GM21576 (cell line): ENCODE results near the gene WSCD2.

ENCODE experiments used
- ATAC-seq: cut with Tn5 transposase; IDR thresholded peaks from one replicate; pipeline ENCODE4 v1.9.1; 2021; ENCODE audit warnings: mild to moderate bottlenecking, moderate library complexity; ENCODE audit not compliant: unreplicated experiment

Gene WSCD2

DNA sequence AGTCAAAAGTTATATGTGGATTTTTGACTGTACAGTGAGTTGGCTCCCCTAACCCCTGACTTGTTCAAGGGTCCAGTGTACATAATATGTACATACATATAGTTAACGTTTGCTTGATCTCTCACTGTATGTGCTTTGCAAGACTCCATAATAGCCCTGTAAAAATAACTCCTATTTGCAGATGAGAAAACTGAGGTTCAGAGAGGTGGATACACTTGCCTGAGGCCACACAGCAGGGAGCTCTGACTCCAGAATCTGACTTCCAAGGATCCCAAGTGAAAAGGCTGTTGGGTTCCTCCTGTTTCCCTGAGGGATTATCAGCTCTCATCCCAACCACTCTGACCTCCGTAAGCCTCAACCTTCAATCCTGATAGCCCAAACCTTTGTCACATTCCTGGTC, 168.3 kb downstream of the WSCD2 start:
- no peak for ATAC-seq

DNA sequence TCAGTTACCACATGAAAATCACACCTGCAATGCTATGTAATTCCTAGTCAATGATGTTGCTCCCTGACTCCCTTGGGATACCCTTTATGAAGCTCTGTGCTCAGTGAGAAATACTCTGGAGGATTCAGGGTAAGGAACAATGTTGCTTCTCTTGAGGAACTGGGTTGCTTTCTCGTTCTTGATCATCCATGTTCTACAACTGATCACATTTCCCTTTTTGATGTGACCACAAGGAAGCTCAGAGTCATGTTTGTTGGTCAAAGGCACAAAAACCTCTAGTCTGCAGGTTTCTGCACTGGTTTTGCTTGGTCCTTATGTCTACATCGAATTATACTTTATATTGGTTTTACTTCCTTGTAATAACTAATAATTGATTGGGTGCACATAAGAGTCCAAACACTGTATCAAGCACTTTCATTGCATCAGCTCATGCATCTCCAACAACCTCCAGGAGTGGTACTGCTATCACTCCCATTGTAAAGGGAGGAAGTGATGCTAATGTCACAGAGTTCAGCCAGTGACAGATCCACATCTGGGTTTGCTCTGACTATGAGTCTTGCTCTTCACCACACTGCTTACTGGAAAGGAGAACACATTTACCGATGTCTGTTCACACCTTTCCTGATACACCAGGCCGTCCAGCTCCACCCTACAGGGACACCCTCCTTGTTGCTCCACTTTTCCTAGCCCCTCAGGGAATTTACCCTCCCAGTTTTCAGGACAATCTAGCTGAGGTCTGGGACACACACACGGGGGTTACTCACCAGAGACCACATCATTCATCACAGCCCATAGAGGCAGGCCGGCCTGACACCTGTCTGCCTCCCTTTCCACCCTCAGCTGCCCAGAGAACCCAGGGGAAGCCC, 169.0 kb downstream of the WSCD2 start:
- ATAC-seq = peak; percentile 67

DNA sequence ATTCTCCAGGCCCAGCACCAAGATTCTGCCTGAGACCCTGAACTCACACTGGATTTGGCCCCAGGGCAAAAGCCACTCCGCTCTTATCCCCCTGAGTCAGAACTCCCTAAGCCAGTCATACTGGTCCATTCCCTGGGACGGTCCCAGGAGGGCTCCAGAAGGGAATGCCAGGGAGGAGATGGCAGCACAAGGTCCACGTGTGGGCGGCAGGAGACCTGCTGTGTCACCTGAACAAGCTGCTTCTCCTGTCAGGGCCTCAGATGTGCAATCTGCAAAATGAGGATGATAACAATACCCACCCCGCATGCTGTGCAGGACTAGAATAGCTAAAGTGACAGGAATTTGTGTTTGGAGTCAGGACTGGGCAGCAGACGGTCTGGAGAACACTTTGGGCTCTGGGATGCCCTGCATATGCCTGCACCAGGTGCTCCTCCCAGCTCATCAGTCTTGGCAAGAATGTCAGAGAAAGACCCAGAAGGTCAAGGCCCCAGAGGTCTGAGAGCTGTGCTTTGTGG, 169.7 kb downstream of the WSCD2 start:
- no peak for ATAC-seq

- ATAC-seq = no peak
These were observed 170.4 kb downstream of the WSCD2 start for GRCh38 chr12:108299516-108299915.
